ENCODE measurements around the gene STEAP3.

The STEAP3 gene

DNA sequence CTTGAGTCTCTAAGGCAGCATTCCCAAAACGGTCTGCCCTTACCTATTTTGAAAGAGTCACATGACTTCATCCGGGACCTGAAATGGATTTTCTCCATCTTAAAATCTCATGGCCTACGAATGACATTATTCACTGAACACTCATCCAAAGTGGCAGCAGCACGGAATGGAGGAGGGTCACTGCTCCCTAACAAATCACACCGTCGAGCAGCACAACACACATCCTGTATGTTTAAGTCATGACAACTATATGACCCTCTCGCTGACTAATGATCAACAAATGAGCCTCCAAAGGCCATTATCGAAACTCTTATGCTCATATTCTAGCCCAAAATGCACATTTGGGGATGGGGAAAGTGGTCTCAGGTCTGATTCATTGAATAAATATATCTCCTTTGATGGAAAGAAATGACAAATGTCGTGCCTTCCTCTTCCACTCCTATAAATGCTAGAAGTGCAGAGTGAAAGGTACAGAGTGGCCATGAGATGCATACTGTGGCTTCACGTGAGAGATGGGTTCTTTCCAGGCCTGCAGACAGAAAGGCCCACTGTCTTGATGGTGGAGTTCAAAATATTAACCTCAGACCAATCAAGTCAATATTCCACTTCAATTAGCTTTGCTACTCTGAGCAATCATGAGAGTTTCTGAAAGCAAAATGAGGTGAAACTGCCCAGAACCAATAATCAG lies 72.2 kb downstream of the STEAP3 start:
- DNase-seq = no peak

GRCh38 chr2:119301413-119301812 lies 77.8 kb downstream of the STEAP3 start:
- DNase-seq = no peak

GRCh38 chr2:119304847-119305246 lies 81.2 kb downstream of the STEAP3 start:
- DNase-seq = no peak

- no peak for DNase-seq
Observed at GRCh38 chr2:119305497-119306195, 82.0 kb downstream of the STEAP3 start.

- no peak for DNase-seq
Observed at GRCh38 chr2:119306196-119306590, 82.6 kb downstream of the STEAP3 start.

- DNase-seq = no peak
Observed at GRCh38 chr2:119307419-119308140, 83.9 kb downstream of the STEAP3 start.

DNA sequence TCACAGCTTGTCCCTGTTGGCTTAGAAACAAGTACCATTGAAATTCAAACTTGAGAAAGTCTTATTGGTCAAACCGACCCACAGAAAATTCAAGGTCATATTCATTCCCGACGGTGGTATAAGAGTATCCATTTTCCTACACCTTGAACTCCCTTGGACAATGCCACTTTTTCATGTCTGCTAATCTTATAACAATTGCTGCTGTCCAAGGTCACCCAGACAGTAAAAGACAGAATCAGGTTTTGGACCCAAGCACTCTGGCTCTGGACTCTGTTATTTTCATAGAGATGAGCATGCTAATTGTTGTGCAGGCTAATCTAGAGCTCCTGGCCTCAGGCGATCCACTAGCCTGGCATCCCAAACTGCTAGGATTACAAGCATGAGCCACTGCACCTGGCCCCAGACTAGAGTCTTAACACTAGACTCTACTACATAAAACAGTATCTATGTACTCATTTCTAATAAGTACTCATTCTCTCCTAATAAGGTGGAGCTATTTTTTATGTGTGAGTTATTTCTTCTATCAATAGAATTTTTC lies 85.2 kb downstream of the STEAP3 start:
- no peak for DNase-seq

DNA sequence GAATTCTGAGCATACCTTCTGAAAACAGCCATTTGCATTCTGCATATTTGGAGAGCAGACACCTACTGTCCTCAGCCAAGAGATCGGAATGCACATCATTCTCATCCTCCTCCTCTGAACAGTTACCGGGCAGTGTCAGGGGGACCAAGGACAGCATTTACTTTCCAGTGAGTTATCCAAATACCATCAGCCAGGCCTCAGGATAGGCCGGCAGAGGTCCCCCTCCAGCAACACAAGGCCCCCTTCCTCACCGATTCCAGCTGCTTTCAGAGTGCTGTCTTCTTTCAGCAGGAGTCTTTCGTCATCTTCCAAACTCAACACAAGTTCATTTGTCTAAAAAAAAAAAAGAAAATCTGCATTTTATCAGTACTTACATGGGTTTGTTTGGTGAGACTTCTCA lies 87.7 kb downstream of the STEAP3 start:
- DNase-seq = no peak

GRCh38 chr2:119311831-119312230 lies 88.2 kb downstream of the STEAP3 start:
- DNase-seq = no peak
